Effector memory CD4-positive, alpha-beta T cell (primary cell): ENCODE measurements around the gene BAD.

Source experiments
- DNase-seq, 3 donors: peaks; one replicate each; pipeline ENCODE4 v3.0.0-alpha.2; 2020
- H3K27ac ChIP-seq: 2 replicates; pipeline ENCODE4 v1.7.0; 2013; ENCODE audit warnings: mild to moderate bottlenecking, low read length, moderate library complexity; ENCODE audit not compliant: insufficient read depth, poor library complexity, severe bottlenecking
- H3K27me3 ChIP-seq: replicated peaks from 2 replicates; pipeline ENCODE4 v1.7.0; 2013; ENCODE audit warnings: mild to moderate bottlenecking, low read length; ENCODE audit not compliant: insufficient read depth, control insufficient read depth, poor library complexity, severe bottlenecking
- H3K36me3 ChIP-seq: 2 replicates; pipeline ENCODE4 v1.7.0; 2013; ENCODE audit warnings: mild to moderate bottlenecking, low read length, moderate library complexity; ENCODE audit not compliant: control insufficient read depth, insufficient read depth
- H3K4me1 ChIP-seq: 2 replicates; pipeline ENCODE4 v1.7.0; 2013; ENCODE audit warnings: low read length, mild to moderate bottlenecking; ENCODE audit not compliant: control insufficient read depth, insufficient read depth, poor library complexity, severe bottlenecking
- H3K4me3 ChIP-seq: 2 replicates; pipeline ENCODE4 v1.7.0; 2013; ENCODE audit warnings: low read length, low read depth, mild to moderate bottlenecking; ENCODE audit not compliant: insufficient read depth, poor library complexity, severe bottlenecking
- H3K9me3 ChIP-seq: 2 replicates; pipeline ENCODE4 v1.7.0; 2013; ENCODE audit warnings: mild to moderate bottlenecking, low read length, moderate library complexity; ENCODE audit not compliant: control insufficient read depth

The BAD gene

GRCh38 chr11:64305075-64305690 is 20.7 kb upstream of the BAD start, which contains the start of gene ESRRA:
ESRRA (plus strand) TSS chr11:64305524; CDS start chr11:64307180, 1,656 bp downstream.
- H3K27me3 ChIP-seq: peaks cover 17% of the 10 kb centered on the region

GRCh38 chr11:64304316-64305072 is 20.0 kb upstream of the BAD start:
- peaks cover 24% of the 10 kb centered on the region for H3K27me3 ChIP-seq
- peak overlapping the region; percentile 81 for H3K4me3 ChIP-seq
- H3K9me3 ChIP-seq: no peaks in the 10 kb centered on the region
- H3K4me1 ChIP-seq: peaks cover 39% of the 10 kb centered on the region
- H3K27ac ChIP-seq: peak overlapping the region; percentile 88
- H3K36me3 ChIP-seq: no peaks in the 10 kb centered on the region
- DNase-seq: peak; percentile 77 to 88 (median 82)

More at GRCh38 chr11:64305075-64305690, 20.7 kb upstream of the BAD start, which contains the start of gene ESRRA:
- Histone ChIP-seq H3K4me3 (peak within 1 kb of the TSS; percentile 81), H3K9me3 (no peaks in the 10 kb centered on the region), H3K27ac (peak within 1 kb of the TSS; percentile 88), H3K36me3 (no peaks in the 10 kb centered on the region), H3K4me1 (peaks cover 32% of the 10 kb centered on the region)
- peak; percentile 98 to 100 (median 99) for DNase-seq

GRCh38 chr11:64304032-64304315 is 19.5 kb upstream of the BAD start:
- Histone ChIP-seq H3K4me1 (peaks cover 44% of the 10 kb centered on the region), H3K27ac (peak overlapping the region; percentile 88), H3K4me3 (peak overlapping the region; percentile 81), H3K9me3 (no peaks in the 10 kb centered on the region), H3K36me3 (no peaks in the 10 kb centered on the region), H3K27me3 (peaks cover 29% of the 10 kb centered on the region)
- DNase-seq: no peak

- H3K4me1 ChIP-seq: peaks cover 45% of the 10 kb centered on the region
- H3K4me3 ChIP-seq: peak overlapping the region; percentile 81
- DNase-seq: no peak
- peak overlapping the region; percentile 88 for H3K27ac ChIP-seq
- no peaks in the 10 kb centered on the region for H3K9me3 ChIP-seq
- no peaks in the 10 kb centered on the region for H3K36me3 ChIP-seq
- H3K27me3 ChIP-seq: peaks cover 35% of the 10 kb centered on the region
Measured at GRCh38 chr11:64303109-64304031, 18.9 kb upstream of the BAD start.

DNA sequence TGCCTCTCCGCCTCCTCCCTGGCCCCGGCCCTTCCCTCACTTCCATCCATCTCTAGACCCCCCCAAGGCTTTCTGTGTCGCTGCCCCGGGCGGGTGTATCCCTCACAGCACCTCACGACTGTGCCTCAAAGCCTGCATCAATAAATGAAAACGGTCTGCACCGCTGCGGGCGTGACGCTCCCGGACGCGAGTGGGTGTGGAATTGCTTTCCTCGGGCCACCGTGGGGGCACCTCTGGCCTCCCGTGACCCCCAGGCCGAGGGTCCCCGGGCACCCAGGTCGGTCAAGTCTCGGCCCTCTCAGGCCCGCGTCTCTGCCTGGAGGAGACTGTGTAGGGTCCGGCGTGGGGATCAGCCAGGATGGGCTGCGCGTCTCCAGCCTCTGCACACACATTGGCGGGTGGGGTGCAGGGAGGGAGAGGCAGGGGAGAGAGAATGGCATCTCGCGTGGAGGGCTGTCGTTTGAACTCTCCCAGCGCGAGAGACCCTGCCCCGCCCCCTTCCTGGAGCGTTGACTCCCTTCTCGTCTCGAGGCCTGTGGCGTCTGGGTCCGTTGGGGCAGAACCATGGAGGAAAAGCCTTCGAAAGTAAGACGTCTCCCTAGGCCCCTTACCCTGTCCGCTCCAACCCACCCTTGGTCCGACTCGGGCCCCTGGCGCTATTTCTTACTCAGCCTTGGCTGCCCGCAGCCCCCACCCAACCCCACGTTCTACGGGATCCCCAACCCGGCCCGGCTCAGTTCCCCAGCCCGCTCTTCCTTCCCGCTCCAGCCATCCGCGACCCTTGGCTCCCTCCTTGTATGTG is 15.6 kb upstream of the BAD start, which contains the start of gene CATSPERZ:
Gene CATSPERZ, plus strand, starts transcription at position 512 of the 802 bp plus-strand sequence. Its CDS starts 53 bp downstream, at position 565.
- DNase-seq: no peak
- H3K4me3 ChIP-seq: peak within 1 kb of the TSS; percentile 55
- no peaks in the 10 kb centered on the region for H3K9me3 ChIP-seq
- H3K27me3 ChIP-seq: peaks cover 64% of the 10 kb centered on the region
- peaks cover 41% of the 10 kb centered on the region for H3K4me1 ChIP-seq
- H3K36me3 ChIP-seq: no peaks in the 10 kb centered on the region
- H3K27ac ChIP-seq: peak within 1 kb of the TSS; percentile 23

GRCh38 chr11:64298966-64299846 is 14.7 kb upstream of the BAD start:
- Histone ChIP-seq H3K4me1 (peaks cover 37% of the 10 kb centered on the region), H3K36me3 (no peaks in the 10 kb centered on the region), H3K27ac (no peak overlapping the region), H3K27me3 (peaks cover 64% of the 10 kb centered on the region), H3K9me3 (no peaks in the 10 kb centered on the region), H3K4me3 (no peak overlapping the region)
- DNase-seq: no peak

- no peaks in the 10 kb centered on the region for H3K36me3 ChIP-seq
- peaks cover 32% of the 10 kb centered on the region for H3K4me1 ChIP-seq
- DNase-seq: no peak
- H3K9me3 ChIP-seq: no peaks in the 10 kb centered on the region
- peaks cover 69% of the 10 kb centered on the region for H3K27me3 ChIP-seq
- no peak overlapping the region for H3K27ac ChIP-seq
- H3K4me3 ChIP-seq: no peak overlapping the region
Measured at GRCh38 chr11:64297699-64298358, 13.4 kb upstream of the BAD start.

DNA sequence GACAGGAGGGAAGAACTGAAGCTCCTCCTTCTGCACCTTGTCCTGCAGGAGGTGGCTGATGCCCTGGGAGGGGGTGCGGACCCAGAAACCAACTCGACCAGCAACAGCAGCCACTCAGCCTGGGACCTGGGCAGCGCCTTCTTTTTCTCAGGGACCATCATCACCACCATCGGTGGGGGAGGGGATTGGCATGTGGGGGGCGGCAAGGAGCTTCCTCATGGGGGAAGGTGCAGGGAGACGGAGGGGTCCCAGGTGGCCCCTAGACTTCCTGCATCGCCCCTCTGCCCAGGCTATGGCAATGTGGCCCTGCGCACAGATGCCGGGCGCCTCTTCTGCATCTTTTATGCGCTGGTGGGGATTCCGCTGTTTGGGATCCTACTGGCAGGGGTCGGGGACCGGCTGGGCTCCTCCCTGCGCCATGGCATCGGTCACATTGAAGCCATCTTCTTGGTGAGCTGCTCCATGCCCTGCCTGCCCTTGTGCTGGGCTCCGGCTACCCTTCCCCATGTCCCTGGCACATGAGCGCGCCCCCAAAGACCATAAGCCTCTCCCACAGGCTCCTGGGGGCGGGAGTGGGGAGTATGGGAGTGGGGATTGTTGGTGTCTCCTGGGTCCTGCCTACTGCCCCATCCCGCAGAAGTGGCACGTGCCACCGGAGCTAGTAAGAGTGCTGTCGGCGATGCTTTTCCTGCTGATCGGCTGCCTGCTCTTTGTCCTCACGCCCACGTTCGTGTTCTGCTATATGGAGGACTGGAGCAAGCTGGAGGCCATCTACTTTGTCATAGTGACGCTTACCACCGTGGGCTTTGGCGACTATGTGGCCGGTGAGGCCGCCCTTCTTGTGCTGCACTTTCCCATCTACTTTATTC is 12.6 kb upstream of the BAD start:
- peaks cover 38% of the 10 kb centered on the region for H3K4me1 ChIP-seq
- peaks cover 77% of the 10 kb centered on the region for H3K27me3 ChIP-seq
- no peaks in the 10 kb centered on the region for H3K9me3 ChIP-seq
- H3K36me3 ChIP-seq: no peaks in the 10 kb centered on the region
- H3K4me3 ChIP-seq: no peak overlapping the region
- DNase-seq: no peak
- no peak overlapping the region for H3K27ac ChIP-seq
